Brain microvascular endothelial cell (primary cell): ENCODE results near the gene OR2W1.
A peak's percentile ranks its signal among the peaks of the same experiment; 100 is the strongest.

Experiments
- DNase-seq: peaks from one replicate; pipeline ENCODE4 v3.0.0-alpha.2; 2020
- H3K27ac ChIP-seq: fragments of 250-450 bp; sonication (Bioruptor Pico); 2 replicates; pipeline ENCODE4 v1.5.1; 2020; ENCODE audit warnings: mild to moderate bottlenecking, moderate library complexity
- H3K27me3 ChIP-seq: fragments of 250-450 bp; sonication (Bioruptor Pico); replicated peaks from 2 replicates; pipeline ENCODE4 v1.5.1; 2020; ENCODE audit warnings: mild to moderate bottlenecking
- H3K36me3 ChIP-seq: fragments of 250-450 bp; sonication (Bioruptor Pico); replicated peaks from 2 replicates; pipeline ENCODE4 v1.5.1; 2020; ENCODE audit warnings: mild to moderate bottlenecking
- H3K4me3 ChIP-seq: 2 replicates; pipeline ENCODE4 v1.5.1; 2011; ENCODE audit warnings: low read depth, mild to moderate bottlenecking, control low read depth, low read length, moderate library complexity
- in situ Hi-C: cut with HindIII; loops from 2 replicates; pipeline ENCODE4 v1.10.0; 2017; ENCODE audit warnings: low sequenced_read_pairs, low pct_ligation_motif_present
- TF ChIP-seq, protein P1 (sequence below): IDR thresholded peaks from 2 replicates; pipeline ENCODE4 v1.5.1; 2011; ENCODE audit warnings: low read depth, mild to moderate bottlenecking, moderate library complexity, low read length, control low read depth, inconsistent platforms; ENCODE audit errors: missing control alignments

OR2W1 gene

GRCh38 chr6:29011276-29011734 lies 33.7 kb downstream of the OR2W1 start:
- Histone ChIP-seq H3K27me3 (no peaks in the 10 kb centered on the region), H3K36me3 (no peaks in the 10 kb centered on the region), H3K4me3 (peak overlapping the region; percentile 77), H3K27ac (no peak overlapping the region)
- peak; percentile 71 for DNase-seq
- in situ Hi-C loops = no loop called here
- TF ChIP-seq, protein P1, sequence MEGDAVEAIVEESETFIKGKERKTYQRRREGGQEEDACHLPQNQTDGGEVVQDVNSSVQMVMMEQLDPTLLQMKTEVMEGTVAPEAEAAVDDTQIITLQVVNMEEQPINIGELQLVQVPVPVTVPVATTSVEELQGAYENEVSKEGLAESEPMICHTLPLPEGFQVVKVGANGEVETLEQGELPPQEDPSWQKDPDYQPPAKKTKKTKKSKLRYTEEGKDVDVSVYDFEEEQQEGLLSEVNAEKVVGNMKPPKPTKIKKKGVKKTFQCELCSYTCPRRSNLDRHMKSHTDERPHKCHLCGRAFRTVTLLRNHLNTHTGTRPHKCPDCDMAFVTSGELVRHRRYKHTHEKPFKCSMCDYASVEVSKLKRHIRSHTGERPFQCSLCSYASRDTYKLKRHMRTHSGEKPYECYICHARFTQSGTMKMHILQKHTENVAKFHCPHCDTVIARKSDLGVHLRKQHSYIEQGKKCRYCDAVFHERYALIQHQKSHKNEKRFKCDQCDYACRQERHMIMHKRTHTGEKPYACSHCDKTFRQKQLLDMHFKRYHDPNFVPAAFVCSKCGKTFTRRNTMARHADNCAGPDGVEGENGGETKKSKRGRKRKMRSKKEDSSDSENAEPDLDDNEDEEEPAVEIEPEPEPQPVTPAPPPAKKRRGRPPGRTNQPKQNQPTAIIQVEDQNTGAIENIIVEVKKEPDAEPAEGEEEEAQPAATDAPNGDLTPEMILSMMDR = no peak

DNA sequence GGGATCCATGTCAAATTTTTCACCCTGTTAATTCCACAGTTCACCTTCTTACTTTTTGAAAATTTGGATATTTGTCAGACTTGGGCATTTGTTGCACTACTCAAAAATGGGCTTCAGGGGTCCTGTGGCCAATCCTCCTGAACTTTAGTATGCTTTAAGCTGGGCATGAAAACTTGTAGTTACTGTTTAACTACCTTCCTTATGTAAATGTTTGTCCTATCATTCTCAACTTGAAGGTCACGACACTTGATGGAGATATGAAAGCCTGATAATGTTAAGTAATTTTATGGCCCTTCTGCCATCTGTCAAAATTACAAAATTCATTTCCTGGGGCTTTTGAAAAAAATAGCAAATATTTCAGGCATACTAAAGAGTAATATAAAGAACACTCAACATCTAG lies 35.6 kb downstream of the OR2W1 start:
- Histone ChIP-seq H3K27me3 (no peaks in the 10 kb centered on the region), H3K4me3 (no peak overlapping the region), H3K27ac (no peak overlapping the region), H3K36me3 (no peaks in the 10 kb centered on the region)
- in situ Hi-C loops = no loop called here
- TF ChIP-seq, protein P1 = no peak
- DNase-seq = no peak

GRCh38 chr6:29008089-29008488 lies 36.9 kb downstream of the OR2W1 start:
- no peak for DNase-seq
- TF ChIP-seq, protein P1 = no peak
- Histone ChIP-seq H3K27me3 (no peaks in the 10 kb centered on the region), H3K36me3 (no peaks in the 10 kb centered on the region), H3K4me3 (no peak overlapping the region), H3K27ac (no peak overlapping the region)
- in situ Hi-C loops = no loop called here

- Histone ChIP-seq H3K36me3 (no peaks in the 10 kb centered on the region), H3K4me3 (peak within 1 kb of the TSS; percentile 65), H3K27ac (no peak within 1 kb of the TSS), H3K27me3 (no peaks in the 10 kb centered on the region)
- in situ Hi-C loops = no loop called here
- TF ChIP-seq, protein P1 = no peak
- peak; percentile 54 for DNase-seq
Observed at GRCh38 chr6:29005183-29005885, 39.6 kb downstream of the OR2W1 start, which contains the start of gene ZNF311. Gene ZNF311, minus strand, starts transcription at chr6:29005315. Its CDS starts 1,361 bp downstream, at chr6:29003954.

GRCh38 chr6:28996844-28997510 lies 48.0 kb downstream of the OR2W1 start:
- in situ Hi-C loops = no loop called here
- H3K27ac ChIP-seq = no peak overlapping the region
- no peak overlapping the region for H3K4me3 ChIP-seq
- H3K27me3 ChIP-seq = no peaks in the 10 kb centered on the region
- no peak for DNase-seq
- no peaks in the 10 kb centered on the region for H3K36me3 ChIP-seq
- TF ChIP-seq, protein P1 = no peak
